MM.1S (cell line): Measurements from ENCODE around the gene FCRL5.

Experiments
- DNase-seq: peaks from one replicate; pipeline ENCODE4 v3.0.0-alpha.2; 2015
- H2AFZ ChIP-seq: fragments of 300-600 bp; sonication (generic); 2 replicates; pipeline ENCODE4 v1.6.0; 2016; ENCODE audit warnings: antibody characterized with exemption, low read length
- H3F3A ChIP-seq: fragments of 300-600 bp; sonication (generic); 2 replicates; pipeline ENCODE4 v1.6.1; 2016; ENCODE audit warnings: mild to moderate bottlenecking, antibody characterized with exemption, low read length, moderate library complexity, mixed read lengths; ENCODE audit not compliant: insufficient read depth
- H3K27ac ChIP-seq: fragments of 300-600 bp; sonication (generic); 2 replicates; pipeline ENCODE4 v1.5.1; 2016; ENCODE audit warnings: mild to moderate bottlenecking, low read length
- H3K27me3 ChIP-seq: fragments of 300-600 bp; sonication (generic); replicated peaks from 2 replicates; pipeline ENCODE4 v1.6.0; 2016; ENCODE audit warnings: low read length; ENCODE audit not compliant: insufficient read depth
- H3K36me3 ChIP-seq: fragments of 300-600 bp; sonication (generic); replicated peaks from 2 replicates; pipeline ENCODE4 v1.6.1; 2016; ENCODE audit warnings: mild to moderate bottlenecking, low read length, mixed read lengths; ENCODE audit not compliant: insufficient read depth
- H3K4me1 ChIP-seq: fragments of 300-600 bp; sonication (generic); 2 replicates; pipeline ENCODE4 v1.6.1; 2016; ENCODE audit warnings: low read length, mixed read lengths
- H3K4me2 ChIP-seq: fragments of 300-600 bp; sonication (generic); 2 replicates; pipeline ENCODE4 v1.6.0; 2016; ENCODE audit warnings: low read depth, low read length
- H3K4me3 ChIP-seq: fragments of 300-600 bp; sonication (generic); 2 replicates; pipeline ENCODE4 v1.5.1; 2016; ENCODE audit warnings: low read length, mixed read lengths
- H3K79me2 ChIP-seq: fragments of 300-600 bp; sonication (generic); 2 replicates; pipeline ENCODE4 v1.6.1; 2016; ENCODE audit warnings: mixed run types, low read length, mixed read lengths
- H3K9ac ChIP-seq: fragments of 300-600 bp; sonication (generic); 2 replicates; pipeline ENCODE4 v1.6.1; 2016; ENCODE audit warnings: low read length, mixed read lengths
- H3K9me2 ChIP-seq: fragments of 300-600 bp; sonication (generic); replicated peaks from 2 replicates; pipeline ENCODE4 v1.6.1; 2016; ENCODE audit warnings: mild to moderate bottlenecking, low read length, mixed read lengths; ENCODE audit not compliant: insufficient read depth
- H3K9me3 ChIP-seq: fragments of 300-600 bp; sonication (generic); replicated peaks from 2 replicates; pipeline ENCODE4 v1.6.1; 2016; ENCODE audit warnings: mild to moderate bottlenecking, low read length, mixed read lengths; ENCODE audit not compliant: insufficient read depth
- H4K20me1 ChIP-seq: fragments of 300-600 bp; sonication (generic); 2 replicates; pipeline ENCODE4 v1.6.1; 2016; ENCODE audit warnings: mild to moderate bottlenecking, low read length, moderate library complexity, mixed read lengths; ENCODE audit not compliant: insufficient read depth
- CTCF ChIP-seq: fragments of 300-600 bp; sonication (generic); IDR thresholded peaks from 2 replicates; pipeline ENCODE4 v1.5.1; 2016; ENCODE audit warnings: antibody characterized with exemption, low read length, mixed read lengths
- EZH2 ChIP-seq: fragments of 300-600 bp; sonication (generic); optimal IDR thresholded peaks from 2 replicates; pipeline ENCODE3; 2017; ENCODE audit warnings: low read depth, mild to moderate bottlenecking, antibody characterized with exemption, low read length, mixed read lengths
- EZH2phosphoT487 ChIP-seq: fragments of 300-600 bp; sonication (generic); IDR thresholded peaks from 2 replicates; pipeline ENCODE4 v1.6.1; 2018; ENCODE audit warnings: antibody characterized with exemption, low read length

Gene FCRL5

GRCh38 chr1:157466011-157466410 is 86.3 kb downstream of the FCRL5 start:
- Histone ChIP-seq H3F3A (no peaks in the 10 kb centered on the region), H2AFZ (no peak overlapping the region), H3K4me1 (no peaks in the 10 kb centered on the region), H3K9me2 (no peaks in the 10 kb centered on the region), H3K9ac (no peak overlapping the region), H3K79me2 (no peaks in the 10 kb centered on the region), H3K27me3 (no peaks in the 10 kb centered on the region), H3K36me3 (no peaks in the 10 kb centered on the region), H3K27ac (no peak overlapping the region), H3K9me3 (no peaks in the 10 kb centered on the region), H3K4me2 (no peak overlapping the region), H4K20me1 (no peaks in the 10 kb centered on the region), H3K4me3 (no peak overlapping the region)
- TF ChIP-seq EZH2phosphoT487 (no peak), CTCF (no peak), EZH2 (no peak)
- DNase-seq, result no peak
